Osteoblast (primary cell): ENCODE measurements around the gene C6orf136. TPM values are rescaled to one million over a fixed set of nuclear protein-coding genes. Genes with fewer than 3 reads are reported as not detected.

Source experiments
- DNase-seq: peaks from one replicate; pipeline ENCODE4 v3.0.0; 2011; ENCODE audit warnings: low spot score, mixed read lengths; ENCODE audit not compliant: insufficient read length; ENCODE audit errors: missing footprints
- H2AFZ ChIP-seq: 2 replicates; pipeline ENCODE4 v1.6.0; 2011; ENCODE audit warnings: mild to moderate bottlenecking, low read length
- H3K27ac ChIP-seq: 2 replicates; pipeline ENCODE4 v1.5.1; 2011; ENCODE audit warnings: mild to moderate bottlenecking, low read depth, low read length, moderate library complexity
- H3K27me3 ChIP-seq: 2 replicates; pipeline ENCODE4 v1.6.0; 2012; ENCODE audit warnings: mild to moderate bottlenecking, control low read depth, inconsistent platforms, low read length, moderate library complexity; ENCODE audit not compliant: insufficient read depth
- H3K36me3 ChIP-seq: 2 replicates; pipeline ENCODE4 v1.5.1; 2011; ENCODE audit warnings: mild to moderate bottlenecking, low read length, control low read depth, moderate library complexity; ENCODE audit not compliant: insufficient read depth
- H3K4me1 ChIP-seq: 2 replicates; pipeline ENCODE4 v1.5.1; 2011; ENCODE audit warnings: mild to moderate bottlenecking, low read length, control low read depth, moderate library complexity; ENCODE audit not compliant: insufficient read depth
- H3K4me2 ChIP-seq: 2 replicates; pipeline ENCODE4 v1.6.0; 2011; ENCODE audit warnings: mild to moderate bottlenecking, low read length; ENCODE audit not compliant: insufficient read depth
- H3K4me3 ChIP-seq: fragments of 200-600 bp; sonication (generic); 3 replicates; pipeline ENCODE4 v1.5.1; 2012; ENCODE audit warnings: mild to moderate bottlenecking, low read length, inconsistent platforms; ENCODE audit not compliant: insufficient read depth
- H3K79me2 ChIP-seq: 2 replicates; pipeline ENCODE4 v1.6.0; 2012; ENCODE audit warnings: mild to moderate bottlenecking, low read length, control low read depth, inconsistent platforms; ENCODE audit not compliant: insufficient read depth
- H3K9me3 ChIP-seq: 2 replicates; pipeline ENCODE4 v1.5.1; 2011; ENCODE audit warnings: low read depth, low read length, control low read depth
- H4K20me1 ChIP-seq: 2 replicates; pipeline ENCODE4 v1.6.0; 2012; ENCODE audit warnings: mild to moderate bottlenecking, low read length, control low read depth; ENCODE audit not compliant: insufficient read depth
- total RNA-seq: library from RNA; depleted of rRNA; stranded (reverse); fragments of >200 nt; gene quantifications from 2 replicates; pipeline ENCODE4 v1.2.3, GENCODE V29; 2012
- TF ChIP-seq, protein P1 (sequence below): IDR thresholded peaks from 2 replicates; pipeline ENCODE4 v1.5.1; 2011; ENCODE audit warnings: mild to moderate bottlenecking, low read depth, low read length, moderate library complexity; ENCODE audit errors: extremely low read depth

The C6orf136 gene
- total RNA-seq, 1 donor = 6.2 TPM

DNA sequence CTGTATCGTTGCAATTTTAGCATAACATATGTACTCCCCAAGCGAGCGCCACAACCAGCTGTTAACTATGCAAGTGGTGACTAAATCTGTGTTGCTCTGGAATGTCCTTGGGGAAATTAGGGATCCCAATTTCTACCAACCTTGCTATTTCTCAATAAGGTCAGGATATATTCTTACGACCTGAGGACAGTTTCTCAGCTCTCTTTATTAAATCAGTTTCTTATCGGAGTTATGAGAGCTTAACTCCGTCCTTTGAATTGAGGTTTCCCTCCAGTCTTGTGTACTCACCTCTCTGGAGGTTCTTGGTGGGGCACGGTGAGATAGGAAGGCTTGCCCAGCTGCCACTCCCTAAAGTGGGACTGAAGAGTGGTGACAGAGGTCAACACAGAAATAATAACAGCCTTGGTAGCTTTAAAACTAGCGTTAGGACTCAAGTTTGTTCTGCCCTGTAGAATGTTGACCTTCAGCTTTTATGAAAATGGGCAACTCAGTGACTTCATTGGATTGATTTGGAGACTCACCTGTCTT is 28.6 kb upstream of the C6orf136 start:
- H3K4me2 ChIP-seq = peak overlapping the region; percentile 98
- peaks cover 32% of the 10 kb centered on the region for H3K4me1 ChIP-seq
- H4K20me1 ChIP-seq = peaks cover 14% of the 10 kb centered on the region
- peak overlapping the region; percentile 99 for H3K27ac ChIP-seq
- DNase-seq = no peak
- H2AFZ ChIP-seq = peak overlapping the region; percentile 96
- peaks cover 50% of the 10 kb centered on the region for H3K36me3 ChIP-seq
- peak overlapping the region; percentile 98 for H3K4me3 ChIP-seq
- no peaks in the 10 kb centered on the region for H3K27me3 ChIP-seq
- peaks cover 40% of the 10 kb centered on the region for H3K79me2 ChIP-seq
- TF ChIP-seq, protein P1, sequence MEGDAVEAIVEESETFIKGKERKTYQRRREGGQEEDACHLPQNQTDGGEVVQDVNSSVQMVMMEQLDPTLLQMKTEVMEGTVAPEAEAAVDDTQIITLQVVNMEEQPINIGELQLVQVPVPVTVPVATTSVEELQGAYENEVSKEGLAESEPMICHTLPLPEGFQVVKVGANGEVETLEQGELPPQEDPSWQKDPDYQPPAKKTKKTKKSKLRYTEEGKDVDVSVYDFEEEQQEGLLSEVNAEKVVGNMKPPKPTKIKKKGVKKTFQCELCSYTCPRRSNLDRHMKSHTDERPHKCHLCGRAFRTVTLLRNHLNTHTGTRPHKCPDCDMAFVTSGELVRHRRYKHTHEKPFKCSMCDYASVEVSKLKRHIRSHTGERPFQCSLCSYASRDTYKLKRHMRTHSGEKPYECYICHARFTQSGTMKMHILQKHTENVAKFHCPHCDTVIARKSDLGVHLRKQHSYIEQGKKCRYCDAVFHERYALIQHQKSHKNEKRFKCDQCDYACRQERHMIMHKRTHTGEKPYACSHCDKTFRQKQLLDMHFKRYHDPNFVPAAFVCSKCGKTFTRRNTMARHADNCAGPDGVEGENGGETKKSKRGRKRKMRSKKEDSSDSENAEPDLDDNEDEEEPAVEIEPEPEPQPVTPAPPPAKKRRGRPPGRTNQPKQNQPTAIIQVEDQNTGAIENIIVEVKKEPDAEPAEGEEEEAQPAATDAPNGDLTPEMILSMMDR = no peak
- H3K9me3 ChIP-seq = no peaks in the 10 kb centered on the region

DNA sequence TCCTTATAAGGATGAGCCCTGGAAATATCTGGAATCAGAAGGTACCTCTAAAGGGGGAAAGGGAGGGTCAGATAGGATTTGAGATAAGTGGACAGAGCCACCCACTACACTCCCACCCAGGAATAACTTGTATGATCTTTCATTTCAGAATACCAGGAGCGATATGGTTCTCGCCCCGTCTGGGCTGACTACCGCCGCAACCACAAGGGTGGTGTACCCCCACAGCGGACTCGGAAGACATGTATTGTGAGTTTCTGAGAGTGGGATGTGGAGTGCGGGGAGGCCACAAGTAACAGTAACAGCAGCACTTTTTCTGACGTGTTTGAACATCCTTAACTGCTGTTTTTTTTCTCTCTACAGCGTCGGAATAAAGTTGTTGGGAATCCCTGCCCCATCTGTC is 27.4 kb upstream of the C6orf136 start:
- H3K36me3 ChIP-seq = peaks cover 60% of the 10 kb centered on the region
- peaks cover 19% of the 10 kb centered on the region for H3K4me1 ChIP-seq
- no peaks in the 10 kb centered on the region for H3K9me3 ChIP-seq
- no peak for DNase-seq
- peaks cover 2% of the 10 kb centered on the region for H4K20me1 ChIP-seq
- TF ChIP-seq, protein P1 = no peak
- no peak overlapping the region for H3K4me3 ChIP-seq
- no peaks in the 10 kb centered on the region for H3K27me3 ChIP-seq
- no peak overlapping the region for H3K4me2 ChIP-seq
- no peak overlapping the region for H3K27ac ChIP-seq
- peaks cover 36% of the 10 kb centered on the region for H3K79me2 ChIP-seq
- H2AFZ ChIP-seq = no peak overlapping the region

DNA sequence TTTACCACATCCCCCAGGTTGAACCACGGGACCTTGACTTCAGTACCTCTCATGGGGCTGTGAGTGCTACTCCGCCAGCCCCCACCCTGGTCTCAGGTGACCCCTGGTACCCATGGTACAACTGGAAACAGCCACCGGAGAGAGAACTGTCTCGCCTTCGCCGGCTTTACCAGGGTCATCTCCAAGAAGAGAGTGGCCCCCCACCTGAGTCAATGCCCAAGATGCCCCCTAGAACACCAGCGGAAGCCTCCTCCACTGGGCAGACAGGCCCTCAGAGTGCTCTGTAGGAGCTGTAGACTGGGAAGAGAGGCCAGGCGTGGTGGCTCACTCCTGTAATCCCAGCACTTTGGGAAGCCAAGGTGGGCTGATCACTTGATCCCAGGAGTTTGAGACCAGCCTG is 21.4 kb upstream of the C6orf136 start:
- Histone ChIP-seq H3K27me3 (no peaks in the 10 kb centered on the region), H4K20me1 (no peaks in the 10 kb centered on the region), H3K36me3 (peaks cover 64% of the 10 kb centered on the region), H3K4me2 (no peak overlapping the region), H2AFZ (no peak overlapping the region), H3K4me3 (no peak overlapping the region), H3K4me1 (peaks cover 10% of the 10 kb centered on the region), H3K9me3 (no peaks in the 10 kb centered on the region), H3K27ac (no peak overlapping the region), H3K79me2 (peaks cover 14% of the 10 kb centered on the region)
- TF ChIP-seq, protein P1 = no peak
- no peak for DNase-seq

DNA sequence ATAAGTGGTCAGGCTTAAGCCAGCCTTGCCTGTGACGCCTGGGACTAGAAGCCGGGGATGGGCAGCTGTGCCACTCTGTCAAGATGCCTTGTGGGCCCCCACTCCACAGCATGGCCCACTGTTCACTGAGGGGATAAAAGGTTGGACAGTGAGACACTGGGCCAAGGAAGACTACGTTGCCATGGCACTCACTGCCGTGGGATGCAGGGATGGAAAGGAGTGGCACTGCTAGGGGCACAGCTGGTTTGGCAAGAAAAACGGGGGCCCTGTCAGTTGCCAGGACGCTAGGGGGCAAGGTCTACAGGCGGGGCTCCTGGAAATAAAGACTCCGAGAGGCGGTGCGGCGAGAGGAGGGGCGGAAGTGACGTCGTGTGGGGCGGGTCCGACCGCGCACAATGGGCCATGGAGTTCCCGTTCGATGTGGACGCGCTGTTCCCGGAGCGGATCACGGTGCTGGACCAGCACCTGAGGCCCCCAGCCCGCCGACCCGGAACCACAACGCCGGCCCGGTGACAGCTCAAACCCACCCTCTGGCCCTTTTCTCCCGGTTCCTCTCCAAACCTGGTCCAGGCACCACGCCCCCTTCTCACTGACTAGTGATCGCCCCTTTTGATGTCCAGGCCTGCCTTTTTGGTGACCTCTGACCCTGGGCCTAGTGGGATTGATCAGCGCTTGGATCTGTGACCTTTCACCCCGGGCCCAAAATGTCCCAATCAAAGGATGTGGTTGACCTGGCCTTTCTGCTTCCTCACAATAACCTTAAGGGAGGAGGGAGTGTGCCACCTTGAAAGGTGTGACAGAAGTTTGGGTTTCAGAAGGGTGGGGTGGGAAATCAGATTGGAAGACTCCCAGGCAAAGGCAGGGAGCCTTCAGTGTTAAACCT is 20.2 kb upstream of the C6orf136 start, which contains the start of gene ATAT1:
Gene ATAT1, plus strand, starts transcription at position 391 of the 883 bp plus-strand sequence.
- H3K4me1 ChIP-seq = peaks cover 10% of the 10 kb centered on the region
- H3K27ac ChIP-seq = peak within 1 kb of the TSS; percentile 82
- peaks cover 14% of the 10 kb centered on the region for H3K79me2 ChIP-seq
- peaks cover 59% of the 10 kb centered on the region for H3K36me3 ChIP-seq
- no peaks in the 10 kb centered on the region for H3K9me3 ChIP-seq
- H2AFZ ChIP-seq = peak within 1 kb of the TSS; percentile 96
- TF ChIP-seq, protein P1 = peak; percentile 34
- H3K4me2 ChIP-seq = peak within 1 kb of the TSS; percentile 98
- no peaks in the 10 kb centered on the region for H4K20me1 ChIP-seq
- peak; percentile 95 for DNase-seq
- H3K4me3 ChIP-seq = peak within 1 kb of the TSS; percentile 91
- no peaks in the 10 kb centered on the region for H3K27me3 ChIP-seq
